ENCODE data around the gene DDX10.

Gene DDX10

GRCh38 chr11:108838792-108839105, 173.9 kb downstream of the DDX10 start:
- Histone ChIP-seq H2AK5ac (ENCODE audit: low read depth, low read length) (no peak overlapping the region), H3K9ac (ENCODE audit: low read depth, low read length, poor library complexity) (no peak overlapping the region), H3K36me3 (replicated peaks in 1 of 2; ENCODE audit: control insufficient read depth in 2 of 2, insufficient read depth in 2 of 2, low read length in 2 of 2) (peaks cover 0 to 12% of the 10 kb centered on the region in 2 donors), H3K9me3 (replicated peaks in 1 of 2; ENCODE audit: control insufficient read depth in 2 of 2, insufficient read depth in 1 of 2, low read depth in 1 of 2, low read length in 2 of 2) (no peaks in the 10 kb centered on the region), H3K27me3 (ENCODE audit: control insufficient read depth in 3 of 3, insufficient read depth in 3 of 3, low read depth in 1 of 3, low read length in 3 of 3) (no peaks in the 10 kb centered on the region), H4K91ac (ENCODE audit: low read depth, low read length, poor library complexity) (no peak overlapping the region), H3K4ac (ENCODE audit: low read length) (no peak overlapping the region), H3K14ac (ENCODE audit: low read length) (no peak overlapping the region), H3K4me1 (ENCODE audit: control insufficient read depth in 2 of 2, insufficient read depth in 1 of 2, low read depth in 1 of 2, low read length in 2 of 2) (no peaks in the 10 kb centered on the region), H2BK12ac (ENCODE audit: low read length) (no peak overlapping the region), H2BK15ac (ENCODE audit: low read length) (no peak overlapping the region), H3K79me1 (ENCODE audit: low read depth, low read length) (no peaks in the 10 kb centered on the region), H3K18ac (ENCODE audit: low read length) (no peak overlapping the region), H2BK5ac (ENCODE audit: low read length) (no peak overlapping the region), H2AFZ (ENCODE audit: low read length) (no peak overlapping the region), H2BK120ac (ENCODE audit: low read depth, low read length) (no peak overlapping the region), H3K4me3 (ENCODE audit: low read length in 2 of 2) (no peak overlapping the region), H4K8ac (ENCODE audit: low read depth, low read length) (no peak overlapping the region), H3K4me2 (ENCODE audit: insufficient read depth, low read length, poor library complexity, severe bottlenecking) (no peak overlapping the region), H3K27ac (replicated peaks; ENCODE audit: low read length) (no peak overlapping the region), H3K23ac (ENCODE audit: low read depth, low read length, poor library complexity) (no peak overlapping the region)
- no CpG with 5 or more reads among the region's 1 CpG for WGBS, 2 donors (ENCODE audit: extremely low coverage in 2 of 2, insufficient read length in 2 of 2, insufficient replicate concordance in 1 of 2)
- DNase-seq (ENCODE audit: low spot score): no peak

GRCh38 chr11:108846009-108846408, 181.1 kb downstream of the DDX10 start:
- H2BK5ac ChIP-seq (ENCODE audit: low read length): no peak overlapping the region
- no peak overlapping the region for H3K4me2 ChIP-seq (ENCODE audit: insufficient read depth, low read length, poor library complexity, severe bottlenecking)
- no peak for DNase-seq (ENCODE audit: low spot score)
- H3K18ac ChIP-seq (ENCODE audit: low read length): no peak overlapping the region
- H2BK12ac ChIP-seq (ENCODE audit: low read length): no peak overlapping the region
- no peaks in the 10 kb centered on the region for H3K27me3 ChIP-seq (ENCODE audit: control insufficient read depth in 3 of 3, insufficient read depth in 3 of 3, low read depth in 1 of 3, low read length in 3 of 3)
- no peak overlapping the region for H3K27ac ChIP-seq (replicated peaks; ENCODE audit: low read length)
- no peak overlapping the region for H4K8ac ChIP-seq (ENCODE audit: low read depth, low read length)
- H2AK5ac ChIP-seq (ENCODE audit: low read depth, low read length): no peak overlapping the region
- H3K36me3 ChIP-seq (replicated peaks in 1 of 2; ENCODE audit: control insufficient read depth in 2 of 2, insufficient read depth in 2 of 2, low read length in 2 of 2): no peaks in the 10 kb centered on the region
- H3K4me3 ChIP-seq (ENCODE audit: low read length in 2 of 2): no peak overlapping the region
- no peak overlapping the region for H2BK15ac ChIP-seq (ENCODE audit: low read length)
- no peak overlapping the region for H3K4ac ChIP-seq (ENCODE audit: low read length)
- no peak overlapping the region for H3K14ac ChIP-seq (ENCODE audit: low read length)
- H4K91ac ChIP-seq (ENCODE audit: low read depth, low read length, poor library complexity): no peak overlapping the region
- H3K4me1 ChIP-seq (ENCODE audit: control insufficient read depth in 2 of 2, insufficient read depth in 1 of 2, low read depth in 1 of 2, low read length in 2 of 2): no peaks in the 10 kb centered on the region
- no peak overlapping the region for H2AFZ ChIP-seq (ENCODE audit: low read length)
- no peaks in the 10 kb centered on the region for H3K79me1 ChIP-seq (ENCODE audit: low read depth, low read length)
- H3K9ac ChIP-seq (ENCODE audit: low read depth, low read length, poor library complexity): no peak overlapping the region
- H3K9me3 ChIP-seq (replicated peaks in 1 of 2; ENCODE audit: control insufficient read depth in 2 of 2, insufficient read depth in 1 of 2, low read depth in 1 of 2, low read length in 2 of 2): no peaks in the 10 kb centered on the region
- no peak overlapping the region for H2BK120ac ChIP-seq (ENCODE audit: low read depth, low read length)
- no peak overlapping the region for H3K23ac ChIP-seq (ENCODE audit: low read depth, low read length, poor library complexity)

- Histone ChIP-seq H3K9me3 (replicated peaks in 1 of 2; ENCODE audit: control insufficient read depth in 2 of 2, insufficient read depth in 1 of 2, low read depth in 1 of 2, low read length in 2 of 2) (no peaks in the 10 kb centered on the region), H3K27me3 (ENCODE audit: control insufficient read depth in 3 of 3, insufficient read depth in 3 of 3, low read depth in 1 of 3, low read length in 3 of 3) (no peaks in the 10 kb centered on the region), H2BK15ac (ENCODE audit: low read length) (no peak overlapping the region), H3K36me3 (replicated peaks in 1 of 2; ENCODE audit: control insufficient read depth in 2 of 2, insufficient read depth in 2 of 2, low read length in 2 of 2) (no peaks in the 10 kb centered on the region), H3K18ac (ENCODE audit: low read length) (no peak overlapping the region), H2AFZ (ENCODE audit: low read length) (no peak overlapping the region), H4K91ac (ENCODE audit: low read depth, low read length, poor library complexity) (no peak overlapping the region), H3K23ac (ENCODE audit: low read depth, low read length, poor library complexity) (no peak overlapping the region), H3K4me1 (ENCODE audit: control insufficient read depth in 2 of 2, insufficient read depth in 1 of 2, low read depth in 1 of 2, low read length in 2 of 2) (no peaks in the 10 kb centered on the region), H2BK120ac (ENCODE audit: low read depth, low read length) (no peak overlapping the region), H4K8ac (ENCODE audit: low read depth, low read length) (no peak overlapping the region), H3K4me3 (ENCODE audit: low read length in 2 of 2) (no peak overlapping the region), H2BK12ac (ENCODE audit: low read length) (no peak overlapping the region), H2AK5ac (ENCODE audit: low read depth, low read length) (no peak overlapping the region), H3K79me1 (ENCODE audit: low read depth, low read length) (no peaks in the 10 kb centered on the region), H2BK5ac (ENCODE audit: low read length) (no peak overlapping the region), H3K4ac (ENCODE audit: low read length) (no peak overlapping the region), H3K14ac (ENCODE audit: low read length) (no peak overlapping the region), H3K9ac (ENCODE audit: low read depth, low read length, poor library complexity) (no peak overlapping the region), H3K27ac (replicated peaks; ENCODE audit: low read length) (no peak overlapping the region), H3K4me2 (ENCODE audit: insufficient read depth, low read length, poor library complexity, severe bottlenecking) (no peak overlapping the region)
- no CpG with 5 or more reads among the region's 3 CpGs for WGBS, 2 donors (ENCODE audit: extremely low coverage in 2 of 2, insufficient read length in 2 of 2, insufficient replicate concordance in 1 of 2)
- DNase-seq (ENCODE audit: low spot score): no peak
Observed at GRCh38 chr11:108847298-108847990, 182.6 kb downstream of the DDX10 start.

GRCh38 chr11:108851781-108852180, 186.9 kb downstream of the DDX10 start:
- Histone ChIP-seq H4K8ac (ENCODE audit: low read depth, low read length) (no peak overlapping the region), H3K27me3 (ENCODE audit: control insufficient read depth in 3 of 3, insufficient read depth in 3 of 3, low read depth in 1 of 3, low read length in 3 of 3) (no peaks in the 10 kb centered on the region), H3K4ac (ENCODE audit: low read length) (no peak overlapping the region), H3K4me2 (ENCODE audit: insufficient read depth, low read length, poor library complexity, severe bottlenecking) (no peak overlapping the region), H3K9ac (ENCODE audit: low read depth, low read length, poor library complexity) (no peak overlapping the region), H2BK120ac (ENCODE audit: low read depth, low read length) (no peak overlapping the region), H3K79me1 (ENCODE audit: low read depth, low read length) (no peaks in the 10 kb centered on the region), H3K18ac (ENCODE audit: low read length) (no peak overlapping the region), H3K4me1 (ENCODE audit: control insufficient read depth in 2 of 2, insufficient read depth in 1 of 2, low read depth in 1 of 2, low read length in 2 of 2) (peaks cover 0 to 8% of the 10 kb centered on the region in 2 donors), H2BK12ac (ENCODE audit: low read length) (no peak overlapping the region), H3K14ac (ENCODE audit: low read length) (no peak overlapping the region), H2BK15ac (ENCODE audit: low read length) (no peak overlapping the region), H3K9me3 (replicated peaks in 1 of 2; ENCODE audit: control insufficient read depth in 2 of 2, insufficient read depth in 1 of 2, low read depth in 1 of 2, low read length in 2 of 2) (no peaks in the 10 kb centered on the region), H4K91ac (ENCODE audit: low read depth, low read length, poor library complexity) (no peak overlapping the region), H2AK5ac (ENCODE audit: low read depth, low read length) (no peak overlapping the region), H3K36me3 (replicated peaks in 1 of 2; ENCODE audit: control insufficient read depth in 2 of 2, insufficient read depth in 2 of 2, low read length in 2 of 2) (peaks cover 0 to 3% of the 10 kb centered on the region in 2 donors), H2AFZ (ENCODE audit: low read length) (no peak overlapping the region), H3K27ac (replicated peaks; ENCODE audit: low read length) (no peak overlapping the region), H3K23ac (ENCODE audit: low read depth, low read length, poor library complexity) (no peak overlapping the region), H2BK5ac (ENCODE audit: low read length) (no peak overlapping the region), H3K4me3 (ENCODE audit: low read length in 2 of 2) (no peak overlapping the region)
- DNase-seq (ENCODE audit: low spot score): no peak

Measured in neuronal stem cell (in vitro differentiated cells).